KMS-11 (cell line): Measurements from ENCODE around the gene FNDC3B.

Source experiments
- H2AFZ ChIP-seq: fragments of 200-600 bp; sonication (generic); 2 replicates; pipeline ENCODE4 v1.6.1; 2016; ENCODE audit warnings: antibody characterized with exemption, mixed run types, low read depth
- H3K27ac ChIP-seq: fragments of 200-600 bp; sonication (generic); 2 replicates; pipeline ENCODE4 v1.6.1; 2016; ENCODE audit warnings: mild to moderate bottlenecking, mixed run types
- H3K27me3 ChIP-seq: fragments of 200-600 bp; sonication (generic); 2 replicates; pipeline ENCODE4 v1.6.1; 2017; ENCODE audit warnings: mild to moderate bottlenecking, low read depth, mixed run types, moderate library complexity; ENCODE audit not compliant: insufficient read depth
- H3K36me3 ChIP-seq: fragments of 200-600 bp; sonication (generic); 2 replicates; pipeline ENCODE4 v1.6.1; 2017; ENCODE audit warnings: mild to moderate bottlenecking, mixed run types; ENCODE audit not compliant: insufficient read depth
- H3K4me1 ChIP-seq: fragments of 200-600 bp; sonication (generic); 2 replicates; pipeline ENCODE4 v1.6.1; 2016; ENCODE audit warnings: mild to moderate bottlenecking, low read depth, mixed run types; ENCODE audit not compliant: poor library complexity, severe bottlenecking
- H3K4me2 ChIP-seq: fragments of 200-600 bp; sonication (generic); 2 replicates; pipeline ENCODE4 v1.7.0; 2016; ENCODE audit warnings: mild to moderate bottlenecking, mixed run types
- H3K4me3 ChIP-seq: fragments of 200-600 bp; sonication (generic); IDR thresholded peaks from 2 replicates; pipeline ENCODE4 v1.6.1; 2017; ENCODE audit warnings: low read depth, low read length, mixed read lengths; ENCODE audit not compliant: insufficient read depth
- H3K79me2 ChIP-seq: fragments of 200-600 bp; sonication (generic); 2 replicates; pipeline ENCODE4 v1.6.1; 2016; ENCODE audit warnings: low read depth, mixed run types; ENCODE audit not compliant: insufficient read depth
- H3K9ac ChIP-seq: fragments of 200-600 bp; sonication (generic); 2 replicates; pipeline ENCODE4 v1.6.1; 2016; ENCODE audit warnings: mild to moderate bottlenecking, mixed run types
- H4K20me1 ChIP-seq: fragments of 200-600 bp; sonication (generic); 2 replicates; pipeline ENCODE4 v1.6.1; 2016; ENCODE audit warnings: mild to moderate bottlenecking, mixed run types; ENCODE audit not compliant: insufficient read depth
- CTCF ChIP-seq: fragments of 200-600 bp; sonication (generic); conservative IDR thresholded peaks from 2 replicates; pipeline ENCODE4 v1.6.1; 2017; ENCODE audit warnings: low read depth, mild to moderate bottlenecking, antibody characterized with exemption, low read length, moderate library complexity, mixed read lengths

FNDC3B gene

DNA sequence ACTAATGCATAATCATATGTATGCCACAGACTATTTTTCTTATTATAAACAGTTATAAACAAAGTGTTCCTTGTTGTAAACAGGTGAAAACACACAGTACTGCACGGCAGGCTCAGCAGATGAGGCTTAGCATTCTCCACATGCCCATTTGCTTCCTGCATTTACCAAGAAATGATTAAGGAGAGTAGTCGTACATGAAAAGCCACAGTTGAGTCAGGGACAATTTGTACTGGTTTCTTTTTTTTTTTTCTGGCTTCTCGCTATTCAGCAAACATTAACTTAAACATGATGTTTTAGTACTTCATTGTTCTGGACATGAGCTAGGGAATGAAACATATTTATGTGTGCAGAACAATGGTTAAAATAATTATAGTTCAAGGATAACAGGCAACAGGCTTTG is 345.5 kb downstream of the FNDC3B start:
- no peaks in the 10 kb centered on the region for H3K4me1 ChIP-seq
- no peak overlapping the region for H3K27ac ChIP-seq
- H3K4me3 ChIP-seq: no peak overlapping the region
- no peak overlapping the region for H3K9ac ChIP-seq
- TF ChIP-seq CTCF: no peak
- no peaks in the 10 kb centered on the region; the same call in 1 of the 2 replicates for H3K27me3 ChIP-seq
- no peaks in the 10 kb centered on the region for H3K79me2 ChIP-seq
- no peak overlapping the region for H3K4me2 ChIP-seq
- H4K20me1 ChIP-seq: no peaks in the 10 kb centered on the region
- H3K36me3 ChIP-seq: peaks cover 9% of the 10 kb centered on the region; the same call in 1 of the 2 replicates
- no peak overlapping the region for H2AFZ ChIP-seq

GRCh38 chr3:172387728-172388127 is 348.4 kb downstream of the FNDC3B start:
- Histone ChIP-seq H3K27ac (no peak overlapping the region), H3K4me3 (no peak overlapping the region), H3K36me3 (no peaks in the 10 kb centered on the region), H3K4me2 (no peak overlapping the region), H3K4me1 (no peaks in the 10 kb centered on the region), H4K20me1 (no peaks in the 10 kb centered on the region), H3K79me2 (no peaks in the 10 kb centered on the region), H3K9ac (no peak overlapping the region), H3K27me3 (no peaks in the 10 kb centered on the region; the same call in 1 of the 2 replicates), H2AFZ (no peak overlapping the region)
- TF ChIP-seq CTCF: no peak

- no peak overlapping the region for H3K4me2 ChIP-seq
- no peak overlapping the region for H3K9ac ChIP-seq
- no peak for TF ChIP-seq CTCF
- no peak overlapping the region for H3K27ac ChIP-seq
- H3K4me1 ChIP-seq: no peaks in the 10 kb centered on the region
- H3K4me3 ChIP-seq: no peak overlapping the region
- H2AFZ ChIP-seq: no peak overlapping the region
- no peaks in the 10 kb centered on the region; the same call in 1 of the 2 replicates for H3K27me3 ChIP-seq
- H4K20me1 ChIP-seq: no peaks in the 10 kb centered on the region
- H3K36me3 ChIP-seq: no peaks in the 10 kb centered on the region
- H3K79me2 ChIP-seq: no peaks in the 10 kb centered on the region
Observed at GRCh38 chr3:172388412-172389078, 349.2 kb downstream of the FNDC3B start.

GRCh38 chr3:172390792-172391191 is 351.4 kb downstream of the FNDC3B start:
- H3K36me3 ChIP-seq: no peaks in the 10 kb centered on the region
- no peak overlapping the region for H3K4me2 ChIP-seq
- TF ChIP-seq CTCF: no peak
- H3K79me2 ChIP-seq: no peaks in the 10 kb centered on the region
- no peak overlapping the region for H3K27ac ChIP-seq
- no peak overlapping the region for H3K4me3 ChIP-seq
- no peaks in the 10 kb centered on the region for H3K4me1 ChIP-seq
- H4K20me1 ChIP-seq: 0 out of 2 replicates have a peak, but pooled peaks cover 4% of the 10 kb centered on the region
- H3K27me3 ChIP-seq: no peaks in the 10 kb centered on the region; the same call in 1 of the 2 replicates
- no peak overlapping the region for H2AFZ ChIP-seq
- no peak overlapping the region for H3K9ac ChIP-seq
